ENCODE measurements around the gene WRNIP1. TPM values are rescaled to one million over a fixed set of nuclear protein-coding genes. Genes with fewer than 3 reads are reported as not detected.

Gene WRNIP1
- total and polyA plus RNA-seq, 10 of the 15 experiments (the other 5 are each of a cell fraction or from before 2014, with no cell fraction given), result 9.3 to 30.5 (median 24.3) TPM

- intact Hi-C loops (cut with micrococcal nuclease; ENCODE audit: unreplicated experiment), result no loop called here
- no peaks in the 10 kb centered on the region for H3K27me3 ChIP-seq (replicated peaks in 1 of 2; ENCODE audit: control insufficient read depth in 2 of 2, insufficient read depth in 2 of 2, low read length in 1 of 2)
- no TSS peak for BruUV-seq (replicated peaks)
- H3K4me3 ChIP-seq, result no peak overlapping the region
- ChIA-PET CTCF (interaction anchor here (0.6 to 1.3 kb wide), 4 partner anchors 11 to 249 kb away, joined by 3 to 5 read pairs (median 3); partner anchors contain the start of gene MYLK4), SMC1A (ENCODE audit: uncharacterized antibody, unreplicated experiment) (interaction anchor here (1.0 to 1.2 kb wide), 2 partner anchors 17 to 25 kb away, joined by 3 read pairs; no protein-coding TSS in a partner anchor), RAD21 (ENCODE audit: unreplicated experiment) (no interaction called here), POLR2A (no interaction called here)
- no peaks in the 10 kb centered on the region for H3K79me2 ChIP-seq (ENCODE audit: control insufficient read depth, insufficient read depth, low read length)
- no peak overlapping the region for H3K4me2 ChIP-seq (ENCODE audit: control insufficient read depth, insufficient read depth)
- H3K9me3 ChIP-seq (replicated peaks; ENCODE audit: control insufficient read depth, insufficient read depth, low read length), result no peaks in the 10 kb centered on the region; the same call in 2 of the 3 replicates
- in situ Hi-C loops (cut with MboI), result no loop called here
- no peaks in the 10 kb centered on the region for H4K20me1 ChIP-seq (ENCODE audit: control insufficient read depth, insufficient read depth)
- no peak overlapping the region for H3K27ac ChIP-seq (ENCODE audit: control insufficient read depth, insufficient read depth)
- no peak overlapping the region for H2AFZ ChIP-seq (ENCODE audit: control insufficient read depth, low read depth, low read length)
- no peak overlapping the region for H3K9ac ChIP-seq (ENCODE audit: control insufficient read depth, insufficient read depth, low read length)
- FAIRE-seq (no peak), DNase-seq (ENCODE audit: low read depth, low spot score) (no peak), ATAC-seq (no peak)
- H3K36me3 ChIP-seq (ENCODE audit: control insufficient read depth in 2 of 2, insufficient read depth in 2 of 2, low read length in 1 of 2), result no peaks in the 10 kb centered on the region
- H3K4me1 ChIP-seq (ENCODE audit: control insufficient read depth, insufficient read depth, low read length), result no peaks in the 10 kb centered on the region
- WGBS (ENCODE audit: insufficient coverage, insufficient replicate concordance, low lambda C conversion rate, missing lambda C conversion rate), result 51% methylated on average over 6 of the region's 6 CpGs
- TF ChIP-seq RCOR1 (conservative IDR thresholded peaks at IDR 0.05; ENCODE audit: low read depth, low read length) (no peak), NR2C1 (IDR thresholded peaks at IDR 0.05) (no peak), HDAC6 (IDR thresholded peaks at IDR 0.05; ENCODE audit: unreplicated experiment) (no peak), EZH2 (IDR thresholded peaks at IDR 0.05; ENCODE audit: borderline replicate concordance, control insufficient read depth, low read depth, low read length) (no peak), FOXK2 (IDR thresholded peaks at IDR 0.05) (no peak), POLR2AphosphoS5 (IDR thresholded peaks at IDR 0.05; ENCODE audit: low read length) (no peak), BCLAF1 (IDR thresholded peaks at IDR 0.05) (no peak), ZNF622 (IDR thresholded peaks at IDR 0.05) (no peak), CBFB (IDR thresholded peaks at IDR 0.05; ENCODE audit: low read depth) (no peak), POU2F2 (IDR thresholded peaks at IDR 0.05; ENCODE audit: borderline replicate concordance, low read depth, low read length) (no peak), DPF2 (IDR thresholded peaks at IDR 0.05) (no peak), PML (IDR thresholded peaks at IDR 0.05; ENCODE audit: low read length) (no peak)
- TF ChIP-seq, protein P1, sequence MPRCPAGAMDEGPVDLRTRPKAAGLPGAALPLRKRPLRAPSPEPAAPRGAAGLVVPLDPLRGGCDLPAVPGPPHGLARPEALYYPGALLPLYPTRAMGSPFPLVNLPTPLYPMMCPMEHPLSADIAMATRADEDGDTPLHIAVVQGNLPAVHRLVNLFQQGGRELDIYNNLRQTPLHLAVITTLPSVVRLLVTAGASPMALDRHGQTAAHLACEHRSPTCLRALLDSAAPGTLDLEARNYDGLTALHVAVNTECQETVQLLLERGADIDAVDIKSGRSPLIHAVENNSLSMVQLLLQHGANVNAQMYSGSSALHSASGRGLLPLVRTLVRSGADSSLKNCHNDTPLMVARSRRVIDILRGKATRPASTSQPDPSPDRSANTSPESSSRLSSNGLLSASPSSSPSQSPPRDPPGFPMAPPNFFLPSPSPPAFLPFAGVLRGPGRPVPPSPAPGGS (IDR thresholded peaks at IDR 0.05; ENCODE audit: borderline replicate concordance, insufficient read depth, low read depth, low read length, poor library complexity, severe bottlenecking), result no peak
- TF ChIP-seq, protein P2, sequence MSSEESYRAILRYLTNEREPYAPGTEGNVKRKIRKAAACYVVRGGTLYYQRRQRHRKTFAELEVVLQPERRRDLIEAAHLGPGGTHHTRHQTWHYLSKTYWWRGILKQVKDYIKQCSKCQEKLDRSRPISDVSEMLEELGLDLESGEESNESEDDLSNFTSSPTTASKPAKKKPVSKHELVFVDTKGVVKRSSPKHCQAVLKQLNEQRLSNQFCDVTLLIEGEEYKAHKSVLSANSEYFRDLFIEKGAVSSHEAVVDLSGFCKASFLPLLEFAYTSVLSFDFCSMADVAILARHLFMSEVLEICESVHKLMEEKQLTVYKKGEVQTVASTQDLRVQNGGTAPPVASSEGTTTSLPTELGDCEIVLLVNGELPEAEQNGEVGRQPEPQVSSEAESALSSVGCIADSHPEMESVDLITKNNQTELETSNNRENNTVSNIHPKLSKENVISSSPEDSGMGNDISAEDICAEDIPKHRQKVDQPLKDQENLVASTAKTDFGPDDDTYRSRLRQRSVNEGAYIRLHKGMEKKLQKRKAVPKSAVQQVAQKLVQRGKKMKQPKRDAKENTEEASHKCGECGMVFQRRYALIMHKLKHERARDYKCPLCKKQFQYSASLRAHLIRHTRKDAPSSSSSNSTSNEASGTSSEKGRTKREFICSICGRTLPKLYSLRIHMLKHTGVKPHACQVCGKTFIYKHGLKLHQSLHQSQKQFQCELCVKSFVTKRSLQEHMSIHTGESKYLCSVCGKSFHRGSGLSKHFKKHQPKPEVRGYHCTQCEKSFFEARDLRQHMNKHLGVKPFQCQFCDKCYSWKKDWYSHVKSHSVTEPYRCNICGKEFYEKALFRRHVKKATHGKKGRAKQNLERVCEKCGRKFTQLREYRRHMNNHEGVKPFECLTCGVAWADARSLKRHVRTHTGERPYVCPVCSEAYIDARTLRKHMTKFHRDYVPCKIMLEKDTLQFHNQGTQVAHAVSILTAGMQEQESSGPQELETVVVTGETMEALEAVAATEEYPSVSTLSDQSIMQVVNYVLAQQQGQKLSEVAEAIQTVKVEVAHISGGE (CRISPR knock-in tag; IDR thresholded peaks at IDR 0.05), result no peak
Observed at GRCh38 chr6:2718334-2719092, 46.7 kb upstream of the WRNIP1 start.

Measured in GM12878 (cell line).